Islet of Langerhans (tissue), 1 donor: Measurements from ENCODE around the gene TMEM14B.
"Not testable (repeated sequence)": the region's sequence is repeated elsewhere in the genome, so short reads cannot be mapped to it uniquely, and the experiment has no call there.

Source experiments
- FAIRE-seq: peaks from one replicate; lab custom pipeline; 2011; peaks lifted over from hg19 to GRCh38; lab: Jason Lieb, UNC

TMEM14B gene

DNA sequence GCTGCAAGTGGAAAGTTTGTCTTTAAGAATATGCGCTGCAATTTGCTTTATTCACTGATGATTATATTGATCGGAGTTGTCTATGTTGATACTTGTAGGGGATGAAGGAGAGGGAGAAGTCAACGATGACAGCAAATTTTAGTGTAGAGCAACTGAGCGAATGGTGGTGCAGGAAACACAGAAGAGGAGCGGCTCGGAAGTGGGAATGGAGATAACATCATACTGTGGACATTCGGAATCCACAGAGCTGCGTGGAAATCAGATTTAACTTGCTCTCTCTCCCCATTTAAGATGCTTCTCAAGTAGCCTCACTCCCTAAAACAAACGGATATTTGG, 722 bp upstream of the TMEM14B start:
- FAIRE-seq = no peak

DNA sequence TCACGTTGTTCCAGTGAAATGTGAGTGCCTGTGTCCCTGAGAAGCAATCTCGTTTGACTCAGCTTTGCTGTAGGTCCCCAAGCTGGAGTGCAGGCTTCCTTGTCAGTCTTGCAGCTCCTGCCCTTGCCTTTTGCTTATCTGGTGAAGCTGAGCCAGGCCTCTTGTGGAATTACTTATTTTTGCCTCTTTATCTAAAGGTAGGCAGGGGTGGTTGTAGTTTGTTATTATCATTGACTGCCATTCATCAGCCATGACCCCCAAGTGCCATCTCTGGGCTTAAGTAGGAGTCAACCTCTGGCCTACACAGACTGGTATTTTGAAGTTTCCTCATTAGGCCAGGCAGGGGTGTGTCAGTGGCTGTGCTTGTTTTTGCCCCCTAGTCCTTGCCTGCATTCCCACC, 2.1 kb downstream of the TMEM14B start:
- no peak for FAIRE-seq

DNA sequence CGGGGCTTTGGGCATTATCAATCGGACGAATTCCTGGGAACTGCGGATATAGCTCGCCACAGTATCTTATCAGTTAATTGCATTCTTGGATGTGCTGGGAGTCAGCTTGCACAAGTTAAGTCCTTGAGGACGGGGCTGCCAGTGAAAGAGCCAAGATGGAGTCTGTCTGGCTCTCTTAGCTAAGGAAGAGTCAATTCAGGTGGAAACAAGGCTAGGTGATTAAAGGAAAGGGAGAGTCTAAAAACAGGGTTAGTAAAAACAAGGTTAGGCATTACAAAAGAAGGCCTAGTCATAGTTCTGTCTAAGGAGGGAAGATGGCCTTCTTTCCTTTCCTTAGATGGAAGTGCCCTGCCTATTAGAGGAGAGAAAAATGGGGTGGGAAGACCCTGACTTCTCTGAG, 3.0 kb downstream of the TMEM14B start:
- not testable (repeated sequence) for FAIRE-seq

DNA sequence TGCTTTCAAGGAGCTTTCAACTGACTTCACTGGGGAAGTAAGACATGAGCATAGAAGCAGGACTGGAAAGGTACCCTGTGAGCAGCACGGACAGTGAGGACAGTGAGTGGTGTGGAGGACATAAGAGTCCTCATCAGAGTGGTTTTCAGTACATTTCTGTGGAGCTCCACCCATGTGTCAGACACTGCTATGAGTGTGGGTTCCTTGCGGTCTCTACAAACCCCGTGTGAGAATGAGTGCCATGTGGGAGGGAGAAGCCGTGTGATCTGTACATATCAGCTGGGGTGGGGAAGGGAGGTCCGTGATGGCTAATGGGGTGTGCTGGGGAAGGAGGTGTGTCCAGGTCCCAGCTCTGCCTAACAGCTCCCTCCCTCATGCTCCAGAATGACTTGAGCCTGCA, 4.2 kb downstream of the TMEM14B start:
- FAIRE-seq = not testable (repeated sequence)

DNA sequence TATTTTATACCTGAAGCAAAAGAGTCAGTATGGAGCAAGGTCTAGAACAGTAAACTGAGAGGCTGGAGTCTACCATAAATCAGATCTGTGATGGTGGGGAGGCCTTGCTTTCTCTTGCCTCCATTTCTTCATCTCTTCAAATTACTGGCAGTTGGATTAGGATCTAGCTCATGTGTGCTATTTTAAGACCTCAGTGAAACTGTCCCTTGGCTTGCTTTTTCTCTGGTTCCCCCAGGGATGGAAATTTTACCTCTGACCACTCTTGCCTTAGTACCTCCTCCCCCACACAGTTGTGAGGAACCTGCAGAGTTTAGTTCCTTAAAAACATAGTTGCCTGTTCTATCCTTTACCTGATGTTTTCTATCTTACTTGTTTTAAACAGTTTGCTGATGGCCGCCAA, 8.5 kb downstream of the TMEM14B start:
- FAIRE-seq = no peak

DNA sequence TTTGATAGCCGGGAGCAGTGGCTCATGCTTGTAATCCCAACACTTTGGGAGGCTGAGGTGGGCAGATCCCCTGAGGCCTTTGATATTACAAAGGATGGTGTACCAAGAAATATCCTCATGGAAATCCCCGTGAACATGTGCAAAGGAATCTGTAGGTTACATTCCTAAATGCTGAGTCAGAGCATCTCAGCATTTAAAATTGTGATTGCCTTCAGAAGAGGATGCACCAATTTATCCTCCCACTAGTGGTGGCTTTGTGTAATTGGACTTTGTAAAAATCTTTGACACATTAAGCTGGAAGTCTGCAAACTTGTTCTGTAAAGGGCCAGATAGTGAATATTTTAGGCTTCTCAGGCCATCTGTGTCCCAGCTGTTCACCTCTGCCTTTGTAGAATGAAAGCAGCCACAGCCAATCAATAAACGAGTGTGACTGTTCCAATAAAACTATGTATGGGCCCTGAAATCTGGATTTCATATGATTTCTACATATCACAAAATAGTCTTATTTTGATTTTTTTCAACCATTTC, 11.8 kb downstream of the TMEM14B start:
- FAIRE-seq = no peak

DNA sequence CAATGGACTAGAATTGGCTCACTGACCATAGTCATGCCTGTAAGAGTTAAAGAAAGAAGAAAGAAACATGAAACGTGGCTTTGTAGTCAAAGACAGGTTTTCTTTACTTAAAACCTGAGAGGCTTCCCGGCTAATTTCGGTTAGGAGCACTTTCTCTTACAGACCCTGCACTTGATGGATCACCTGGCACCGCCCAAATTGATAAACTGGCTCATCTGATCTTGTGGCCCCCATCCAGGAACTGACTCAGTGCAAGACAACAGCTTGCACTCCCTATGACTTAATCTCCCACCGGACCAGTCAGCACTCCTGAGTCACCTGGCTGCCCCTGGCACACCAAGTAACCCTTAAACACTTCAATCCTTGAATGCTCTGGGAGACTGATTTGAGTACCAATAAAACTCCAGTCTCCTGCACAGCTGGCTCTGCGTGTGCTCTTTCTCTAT, 12.3 kb downstream of the TMEM14B start:
- no peak for FAIRE-seq

DNA sequence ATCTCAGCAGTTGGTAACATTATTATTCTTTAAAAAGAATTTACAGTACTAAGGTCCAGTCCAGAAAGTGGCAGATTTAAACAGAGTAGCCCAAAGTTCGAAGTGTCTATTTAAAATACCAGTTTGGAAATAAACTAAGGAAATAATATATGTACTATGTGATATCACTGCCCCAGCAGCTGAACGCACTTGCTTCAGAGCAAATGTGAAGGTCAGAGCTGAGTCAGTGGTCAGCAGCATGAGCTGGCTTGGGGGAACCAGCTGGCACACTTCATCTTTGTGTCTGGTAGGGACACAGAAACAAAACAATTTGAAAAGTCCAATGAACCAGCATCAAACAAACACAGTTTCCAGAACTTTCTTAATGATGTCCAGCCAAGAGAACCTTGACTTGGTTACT, 15.4 kb downstream of the TMEM14B start:
- FAIRE-seq = no peak

DNA sequence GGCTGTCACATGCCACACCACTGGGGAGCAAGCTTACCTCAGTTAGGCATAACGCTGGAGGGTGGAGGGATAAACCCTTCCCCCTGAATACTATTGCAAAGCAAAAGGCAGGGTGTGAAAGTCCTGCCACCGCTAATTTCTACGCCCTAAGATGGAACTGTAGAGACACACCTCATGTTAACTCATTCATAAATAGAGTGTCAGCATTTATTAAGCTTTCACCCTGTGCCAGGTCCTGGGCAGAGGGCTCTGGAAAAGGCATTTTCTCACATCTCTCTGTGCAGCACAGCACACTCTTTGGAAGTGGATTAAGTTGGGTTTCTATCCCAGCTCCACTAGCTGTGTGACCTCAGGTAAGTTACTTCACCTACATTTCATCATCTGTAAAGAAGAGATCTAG, 21.8 kb downstream of the TMEM14B start:
- no peak for FAIRE-seq

DNA sequence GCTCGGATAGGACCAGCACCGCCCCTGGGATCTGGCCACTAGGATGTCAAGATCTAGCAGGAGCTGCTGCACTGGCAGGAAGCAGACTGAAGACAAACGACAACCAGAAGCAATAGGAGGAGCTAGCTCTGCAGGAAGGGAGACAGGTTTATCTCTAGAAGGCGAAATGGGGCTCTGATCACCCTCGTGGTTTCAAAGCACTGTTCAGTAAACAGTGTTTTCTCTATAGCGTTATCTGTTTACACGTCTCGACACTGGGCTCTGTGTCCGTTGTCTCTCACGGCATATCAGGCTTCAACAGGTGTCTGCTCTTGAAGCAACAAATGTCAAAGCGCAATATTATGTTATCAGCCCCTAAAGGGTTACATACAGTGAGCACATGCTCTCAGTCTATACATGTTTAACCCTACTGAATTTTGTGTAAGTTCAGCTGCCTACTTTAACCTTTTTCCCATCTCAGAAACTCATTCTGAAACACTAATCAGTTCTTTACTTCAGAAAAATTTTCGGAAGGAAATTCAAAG, 23.8 kb downstream of the TMEM14B start:
- FAIRE-seq = no peak

DNA sequence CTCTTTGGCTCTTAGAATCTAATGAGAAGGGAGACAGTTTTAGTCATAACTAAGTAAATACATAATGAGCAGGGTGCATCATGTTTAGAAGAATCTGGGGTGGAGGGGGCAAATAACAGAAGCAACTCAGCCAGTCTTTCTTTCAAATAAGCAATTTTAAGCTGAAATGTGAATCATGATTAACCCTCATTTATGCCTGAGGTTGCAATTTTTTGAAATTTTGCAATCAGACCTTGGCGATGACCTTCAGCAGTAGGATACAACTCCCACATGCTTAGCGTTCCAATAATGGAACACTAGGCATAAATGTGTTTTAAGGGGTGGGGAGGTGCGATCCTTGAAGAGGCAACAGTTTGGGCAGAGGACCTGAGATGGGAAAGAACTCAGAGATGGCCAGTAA, 30.6 kb downstream of the TMEM14B start:
- no peak for FAIRE-seq

DNA sequence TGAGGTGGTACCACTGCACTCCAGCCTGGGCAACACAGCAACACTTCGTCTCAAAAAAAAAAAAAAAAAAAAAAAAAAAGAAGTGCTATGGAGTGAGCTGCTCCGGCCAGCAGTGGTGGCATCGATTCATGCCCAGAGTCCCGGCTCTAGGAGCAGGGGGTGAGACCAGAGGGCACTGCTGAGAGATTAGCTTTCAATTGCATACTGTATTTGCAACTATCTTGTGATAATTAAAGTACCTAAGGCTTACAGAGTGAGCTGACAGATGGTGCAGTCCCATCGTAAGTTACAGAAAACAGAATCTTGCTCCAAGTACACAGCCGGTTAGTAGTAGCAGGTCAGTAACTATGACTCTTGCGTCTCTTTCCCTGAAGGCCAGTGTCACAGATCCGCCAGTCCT, 31.5 kb downstream of the TMEM14B start:
- FAIRE-seq = no peak

DNA sequence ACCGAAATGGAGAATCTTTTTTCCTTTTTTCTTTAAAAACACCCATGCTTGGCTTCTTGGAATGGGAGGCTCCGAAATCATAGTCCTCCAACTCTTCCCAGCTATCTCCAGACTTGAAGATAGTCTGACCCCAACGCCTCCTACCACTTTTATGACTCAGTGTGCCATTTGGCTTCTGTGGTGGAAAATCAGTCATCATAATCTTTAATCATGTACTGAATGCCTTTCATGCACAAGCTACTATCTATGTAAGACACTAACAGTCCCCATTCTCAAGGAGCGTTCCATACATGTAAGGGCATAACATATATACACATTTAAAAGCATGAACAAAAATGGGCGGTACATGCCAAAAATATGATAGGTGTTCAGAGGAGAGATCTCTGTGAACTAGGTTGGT, 44.1 kb downstream of the TMEM14B start:
- FAIRE-seq = no peak

DNA sequence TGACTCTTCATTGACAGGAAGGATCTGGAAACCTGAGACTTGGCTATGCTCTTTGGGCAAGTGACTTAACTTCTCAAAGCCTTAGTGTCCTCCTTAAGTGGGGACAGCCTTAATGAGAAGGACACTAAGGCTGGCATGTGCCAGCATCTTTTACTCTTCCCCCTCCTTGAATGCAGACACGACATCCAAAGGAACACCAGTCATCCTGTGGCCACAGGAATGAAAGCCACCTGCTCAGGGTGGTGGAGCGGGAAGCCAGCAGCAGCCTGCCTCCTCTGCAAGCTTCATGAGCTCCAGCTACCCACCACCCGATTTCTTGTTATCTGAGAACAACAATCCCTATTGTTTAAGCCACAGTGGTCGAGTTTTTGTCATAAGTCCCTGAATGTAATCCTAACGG, 44.5 kb downstream of the TMEM14B start:
- no peak for FAIRE-seq

DNA sequence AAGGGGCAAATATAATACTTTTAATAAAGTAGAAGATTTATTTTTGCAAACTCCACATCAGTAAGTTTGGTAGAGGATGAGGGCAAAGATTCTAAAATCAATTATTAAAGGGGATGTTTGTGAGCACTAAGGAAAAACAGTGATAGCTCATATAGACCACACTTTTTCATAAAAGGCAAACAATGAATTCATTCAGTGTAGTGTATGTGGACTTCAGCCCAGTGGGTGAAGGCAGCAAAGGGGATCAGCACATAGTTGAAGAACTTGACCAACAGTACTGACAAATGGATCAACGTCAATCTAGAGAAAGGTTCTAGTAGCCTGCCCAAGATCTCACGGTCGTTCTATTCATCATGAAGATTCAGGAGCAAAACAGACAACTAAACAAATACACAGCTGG, 45.4 kb downstream of the TMEM14B start:
- no peak for FAIRE-seq

DNA sequence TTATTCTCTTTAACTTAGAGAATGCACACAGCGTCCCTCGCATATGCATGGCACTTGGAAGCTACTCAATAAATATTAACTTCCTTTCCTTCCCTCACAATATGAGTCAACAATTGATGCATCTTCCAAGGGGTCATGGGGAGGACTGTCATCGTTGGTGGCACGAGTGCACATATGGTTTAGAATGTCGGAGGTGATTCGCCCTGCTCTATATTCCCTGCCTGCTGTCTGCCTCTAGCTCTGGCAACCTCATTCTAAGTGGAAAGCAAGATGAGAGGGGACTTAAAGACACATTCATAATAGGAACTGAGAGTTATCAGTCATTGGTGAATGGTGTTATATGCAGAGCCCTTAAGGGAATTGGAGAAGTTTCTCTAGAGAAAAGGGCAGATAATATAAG, 46.1 kb downstream of the TMEM14B start:
- FAIRE-seq = no peak

DNA sequence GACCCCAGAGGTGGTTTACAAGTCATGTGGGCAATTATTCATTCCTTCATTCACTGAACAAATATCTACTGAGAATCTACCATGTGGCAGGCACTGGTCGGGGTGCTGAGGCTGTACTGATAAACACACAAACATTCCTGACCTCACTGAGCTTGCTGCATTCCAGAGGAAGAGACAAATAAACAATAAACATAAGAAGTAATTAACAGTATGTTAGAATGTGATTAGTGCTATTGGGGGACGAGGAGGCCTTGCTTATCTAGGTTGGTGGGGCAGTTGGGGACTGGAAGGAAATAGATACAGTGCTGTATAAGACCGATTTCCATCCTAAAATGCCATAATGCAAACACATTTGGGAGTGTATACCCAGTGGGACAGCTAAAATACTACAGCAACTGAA, 46.6 kb downstream of the TMEM14B start:
- no peak for FAIRE-seq

DNA sequence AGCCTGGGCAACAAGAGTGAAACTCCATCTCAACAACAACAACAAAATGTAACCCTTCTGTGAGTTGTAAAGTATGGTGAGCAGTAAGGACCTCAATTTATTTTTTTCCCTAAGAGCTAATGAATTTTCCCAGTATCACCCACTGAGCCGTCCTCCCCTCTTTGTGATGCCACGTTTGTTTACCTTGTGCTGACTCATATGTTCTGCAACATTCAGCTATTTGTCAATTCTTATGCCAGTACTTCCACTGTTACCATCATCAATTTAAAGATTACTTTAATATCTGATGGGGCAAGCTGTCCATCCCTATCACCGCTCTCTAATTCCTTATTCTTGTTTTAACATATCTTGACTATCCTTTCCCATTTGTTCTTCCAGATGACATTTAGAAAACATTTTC, 53.2 kb downstream of the TMEM14B start:
- no peak for FAIRE-seq

DNA sequence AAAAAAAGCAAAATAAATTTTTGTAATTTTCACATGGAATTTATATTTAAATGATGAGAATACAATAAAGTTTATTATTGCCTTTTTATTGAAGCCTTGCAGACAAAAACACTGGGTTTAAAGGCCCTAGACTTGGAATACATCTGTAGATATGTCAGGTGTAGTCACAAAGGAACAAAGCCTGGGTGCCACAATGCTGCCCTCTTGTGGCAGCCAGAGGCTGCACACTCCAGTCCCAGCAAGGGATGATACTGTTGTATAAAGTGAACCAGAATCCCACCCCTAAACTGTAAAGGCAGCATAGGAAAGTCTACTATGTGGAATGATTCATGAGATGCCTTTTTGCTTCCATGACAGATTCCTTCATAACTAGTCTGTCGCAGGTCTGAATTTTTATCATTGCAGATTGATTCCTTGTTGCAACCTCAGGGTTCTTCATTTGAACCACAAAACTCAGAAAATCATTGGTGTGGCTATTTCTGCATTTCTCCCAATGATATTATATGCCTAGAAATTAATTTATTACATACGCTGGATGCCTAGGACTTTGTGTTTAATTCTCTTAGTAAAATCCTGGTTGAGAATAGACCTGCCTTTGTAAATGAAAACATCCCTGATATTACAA, 53.7 kb downstream of the TMEM14B start:
- FAIRE-seq = peak; percentile 81
